Uterus (tissue), 4 donors: ENCODE data around the gene DCAF8L2. TPM values are rescaled to one million over a fixed set of nuclear protein-coding genes. Genes with fewer than 3 reads are reported as not detected.
"Not testable (repeated sequence)": the region's sequence is repeated elsewhere in the genome, so short reads cannot be mapped to it uniquely, and the experiment has no call there.

Experiments
- DNase-seq, 2 donors: peaks; one replicate each; pipeline ENCODE4 v3.0.0-alpha.2; 2019 to 2020
- H3K27ac ChIP-seq, 2 donors: fragments of 200-600 bp; sonication (generic); 1 replicate in 1 of 2; 2 replicates in 1 of 2; pipeline ENCODE4 v1.5.1; 2016 to 2018
- H3K27me3 ChIP-seq, 2 donors: fragments of 200-600 bp; sonication (generic); one replicate each; pipeline ENCODE4 v1.5.1; 2018 to 2019; ENCODE audit warnings: control low read depth in 1 of 2
- H3K36me3 ChIP-seq, 2 donors: fragments of 200-600 bp; sonication (generic); one replicate each; pipeline ENCODE4 v1.5.1; 2019; ENCODE audit warnings: control low read depth in 1 of 2
- H3K4me1 ChIP-seq, 2 donors: fragments of 200-600 bp; sonication (generic); one replicate each; pipeline ENCODE4 v1.5.1; 2018 to 2019; ENCODE audit warnings: control low read depth in 1 of 2
- H3K4me3 ChIP-seq, 2 donors: fragments of 200-600 bp; sonication (generic); 1 replicate in 1 of 2; 2 replicates in 1 of 2; pipeline ENCODE4 v1.5.1; 2018 to 2019; ENCODE audit warnings: mild to moderate bottlenecking in 1 of 2
- H3K9me3 ChIP-seq, 2 donors: fragments of 200-600 bp; sonication (generic); one replicate each; pipeline ENCODE4 v1.5.1; 2019; ENCODE audit warnings: control low read depth in 1 of 2
- POLR2A ChIP-seq, 2 donors: fragments of 450-650 bp; IDR thresholded peaks; one replicate each; pipeline ENCODE4 v1.6.1; 2016; ENCODE audit warnings: antibody characterized with exemption in 2 of 2, mild to moderate bottlenecking in 1 of 2, moderate library complexity in 1 of 2
- intact Hi-C: fragments of 100-400 bp; cut with DNase I; formaldehyde crosslinking; loops from one replicate; pipeline ENCODE4 v1.15.1; 2023; ENCODE audit warnings: low total_unique reads
- total RNA-seq, 4 donors: library from RNA; depleted of rRNA in 3 of 4; stranded (reverse); fragments of >200 nt in 3 of 4; gene quantifications; one replicate each; pipeline versions ENCODE4 v1.1.0 to v1.2.4, GENCODE V29; 2014 to 2023
- TF ChIP-seq, protein P1 (sequence below), 4 experiments: fragments of 200-600 bp in 2 of 4; fragments of 450-650 bp in 2 of 4; sonication (generic) in 2 of 4; IDR thresholded peaks; one replicate each; pipeline ENCODE4 v1.5.1; 2016 to 2019; ENCODE audit warnings: antibody characterized with exemption in 4 of 4, mild to moderate bottlenecking in 2 of 4, moderate library complexity in 1 of 4
- donor health status: DM: yes; HTN: yes; CAD: no.

Gene DCAF8L2
- not detected for total RNA-seq

GRCh38 chrX:27590044-27590443, at the start of gene DCAF8L2:
Gene DCAF8L2, plus strand, starts transcription at chrX:27590344. Its CDS starts 156,552 bp downstream, at chrX:27746896.
- DNase-seq = no peak
- Histone ChIP-seq H3K27ac (no peak within 1 kb of the TSS), H3K4me3 (no peak within 1 kb of the TSS), H3K9me3 (no peaks in the 10 kb centered on the region), H3K4me1 (no peaks in the 10 kb centered on the region), H3K27me3 (no peaks in the 10 kb centered on the region), H3K36me3 (no peaks in the 10 kb centered on the region)
- TF ChIP-seq, protein P1, sequence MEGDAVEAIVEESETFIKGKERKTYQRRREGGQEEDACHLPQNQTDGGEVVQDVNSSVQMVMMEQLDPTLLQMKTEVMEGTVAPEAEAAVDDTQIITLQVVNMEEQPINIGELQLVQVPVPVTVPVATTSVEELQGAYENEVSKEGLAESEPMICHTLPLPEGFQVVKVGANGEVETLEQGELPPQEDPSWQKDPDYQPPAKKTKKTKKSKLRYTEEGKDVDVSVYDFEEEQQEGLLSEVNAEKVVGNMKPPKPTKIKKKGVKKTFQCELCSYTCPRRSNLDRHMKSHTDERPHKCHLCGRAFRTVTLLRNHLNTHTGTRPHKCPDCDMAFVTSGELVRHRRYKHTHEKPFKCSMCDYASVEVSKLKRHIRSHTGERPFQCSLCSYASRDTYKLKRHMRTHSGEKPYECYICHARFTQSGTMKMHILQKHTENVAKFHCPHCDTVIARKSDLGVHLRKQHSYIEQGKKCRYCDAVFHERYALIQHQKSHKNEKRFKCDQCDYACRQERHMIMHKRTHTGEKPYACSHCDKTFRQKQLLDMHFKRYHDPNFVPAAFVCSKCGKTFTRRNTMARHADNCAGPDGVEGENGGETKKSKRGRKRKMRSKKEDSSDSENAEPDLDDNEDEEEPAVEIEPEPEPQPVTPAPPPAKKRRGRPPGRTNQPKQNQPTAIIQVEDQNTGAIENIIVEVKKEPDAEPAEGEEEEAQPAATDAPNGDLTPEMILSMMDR (IDR thresholded peaks at IDR 0.05) = no peak
- no peak for TF ChIP-seq POLR2A (IDR thresholded peaks at IDR 0.05)
- intact Hi-C loops = no loop called here

GRCh38 chrX:27541161-27541560, 49.0 kb upstream of the DCAF8L2 start:
- intact Hi-C loops, H3K4me3 ChIP-seq, H3K36me3 ChIP-seq, H3K27ac ChIP-seq, H3K9me3 ChIP-seq, H3K27me3 ChIP-seq, H3K4me1 ChIP-seq, DNase-seq: not testable (repeated sequence)

GRCh38 chrX:27548624-27549023, 41.5 kb upstream of the DCAF8L2 start:
- no peaks in the 10 kb centered on the region for H3K9me3 ChIP-seq
- no peak for TF ChIP-seq POLR2A (IDR thresholded peaks at IDR 0.05)
- TF ChIP-seq, protein P1 (IDR thresholded peaks at IDR 0.05) = no peak
- no peaks in the 10 kb centered on the region for H3K4me1 ChIP-seq
- H3K27me3 ChIP-seq = no peaks in the 10 kb centered on the region
- H3K27ac ChIP-seq = no peak overlapping the region
- H3K36me3 ChIP-seq = no peaks in the 10 kb centered on the region
- no peak overlapping the region for H3K4me3 ChIP-seq
- no peak for DNase-seq
- intact Hi-C loops = no loop called here

DNA sequence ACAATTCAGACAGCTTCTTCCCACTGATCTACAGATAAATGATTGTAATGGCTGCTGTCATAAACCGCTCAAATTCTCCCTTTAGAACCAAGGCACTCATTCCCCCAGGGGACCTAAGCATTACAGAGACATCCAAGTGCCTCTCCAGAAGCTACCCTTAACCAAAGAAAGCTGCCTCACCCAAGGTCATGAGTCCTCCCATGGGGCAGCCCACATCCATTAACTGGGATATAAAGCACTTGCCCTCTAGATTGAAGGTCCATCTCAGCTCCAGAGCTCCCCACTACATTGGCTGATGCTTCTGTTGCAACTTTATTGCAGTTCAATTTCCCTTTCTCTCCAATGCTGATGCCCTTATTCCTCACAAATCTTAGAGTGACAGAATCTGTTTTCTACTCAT, 40.5 kb upstream of the DCAF8L2 start:
- Histone ChIP-seq H3K36me3 (no peaks in the 10 kb centered on the region), H3K4me3 (no peak overlapping the region), H3K27me3 (no peaks in the 10 kb centered on the region), H3K27ac (no peak overlapping the region), H3K4me1 (no peaks in the 10 kb centered on the region), H3K9me3 (no peaks in the 10 kb centered on the region)
- intact Hi-C loops = no loop called here
- DNase-seq = no peak
- TF ChIP-seq, protein P1 (IDR thresholded peaks at IDR 0.05) = no peak
- TF ChIP-seq POLR2A (IDR thresholded peaks at IDR 0.05) = no peak

- Histone ChIP-seq H3K9me3 (no peaks in the 10 kb centered on the region), H3K4me1 (no peaks in the 10 kb centered on the region), H3K27ac (no peak overlapping the region), H3K27me3 (no peaks in the 10 kb centered on the region), H3K4me3 (no peak overlapping the region), H3K36me3 (no peaks in the 10 kb centered on the region)
- TF ChIP-seq, protein P1 (IDR thresholded peaks at IDR 0.05) = no peak
- TF ChIP-seq POLR2A (IDR thresholded peaks at IDR 0.05) = no peak
- intact Hi-C loops = no loop called here
- no peak for DNase-seq
These were observed 34.6 kb upstream of the DCAF8L2 start for GRCh38 chrX:27555514-27555913.

GRCh38 chrX:27565992-27566391, 24.2 kb upstream of the DCAF8L2 start:
- H3K36me3 ChIP-seq = no peaks in the 10 kb centered on the region
- no peak for DNase-seq
- no peaks in the 10 kb centered on the region for H3K9me3 ChIP-seq
- no peak for TF ChIP-seq POLR2A (IDR thresholded peaks at IDR 0.05)
- TF ChIP-seq, protein P1 (IDR thresholded peaks at IDR 0.05) = no peak
- H3K27ac ChIP-seq = no peak overlapping the region
- no peak overlapping the region for H3K4me3 ChIP-seq
- H3K4me1 ChIP-seq = no peaks in the 10 kb centered on the region
- intact Hi-C loops = no loop called here
- no peaks in the 10 kb centered on the region for H3K27me3 ChIP-seq
